ENCODE measurements around the gene PTRH1.
A peak's percentile ranks its signal among the peaks of the same experiment; 100 is the strongest.

Gene PTRH1

GRCh38 chr9:127693143-127693542 is 22.3 kb downstream of the PTRH1 start:
- no peak for DNase-seq

- DNase-seq = no peak
Observed at GRCh38 chr9:127692071-127692470, 23.4 kb downstream of the PTRH1 start.

DNA sequence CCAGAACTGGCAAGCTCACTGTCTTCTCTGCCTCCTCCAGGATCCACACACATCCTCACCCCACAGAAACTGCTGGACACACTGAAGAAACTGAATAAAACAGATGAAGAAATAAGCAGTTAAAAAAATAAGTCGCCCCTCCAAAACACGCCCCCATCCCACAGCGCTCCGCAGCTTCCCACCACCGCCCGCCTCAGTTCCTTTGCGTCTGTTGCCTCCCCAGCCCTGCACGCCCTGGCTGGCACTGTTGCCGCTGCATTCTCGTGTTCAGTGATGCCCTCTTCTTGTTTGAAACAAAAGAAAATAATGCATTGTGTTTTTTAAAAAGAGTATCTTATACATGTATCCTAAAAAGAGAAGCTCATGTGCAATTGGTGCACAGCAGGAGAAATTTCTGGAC is 24.7 kb downstream of the PTRH1 start:
- DNase-seq = no peak

- no peak for DNase-seq
Observed at GRCh38 chr9:127689329-127690000, 26.0 kb downstream of the PTRH1 start.

DNA sequence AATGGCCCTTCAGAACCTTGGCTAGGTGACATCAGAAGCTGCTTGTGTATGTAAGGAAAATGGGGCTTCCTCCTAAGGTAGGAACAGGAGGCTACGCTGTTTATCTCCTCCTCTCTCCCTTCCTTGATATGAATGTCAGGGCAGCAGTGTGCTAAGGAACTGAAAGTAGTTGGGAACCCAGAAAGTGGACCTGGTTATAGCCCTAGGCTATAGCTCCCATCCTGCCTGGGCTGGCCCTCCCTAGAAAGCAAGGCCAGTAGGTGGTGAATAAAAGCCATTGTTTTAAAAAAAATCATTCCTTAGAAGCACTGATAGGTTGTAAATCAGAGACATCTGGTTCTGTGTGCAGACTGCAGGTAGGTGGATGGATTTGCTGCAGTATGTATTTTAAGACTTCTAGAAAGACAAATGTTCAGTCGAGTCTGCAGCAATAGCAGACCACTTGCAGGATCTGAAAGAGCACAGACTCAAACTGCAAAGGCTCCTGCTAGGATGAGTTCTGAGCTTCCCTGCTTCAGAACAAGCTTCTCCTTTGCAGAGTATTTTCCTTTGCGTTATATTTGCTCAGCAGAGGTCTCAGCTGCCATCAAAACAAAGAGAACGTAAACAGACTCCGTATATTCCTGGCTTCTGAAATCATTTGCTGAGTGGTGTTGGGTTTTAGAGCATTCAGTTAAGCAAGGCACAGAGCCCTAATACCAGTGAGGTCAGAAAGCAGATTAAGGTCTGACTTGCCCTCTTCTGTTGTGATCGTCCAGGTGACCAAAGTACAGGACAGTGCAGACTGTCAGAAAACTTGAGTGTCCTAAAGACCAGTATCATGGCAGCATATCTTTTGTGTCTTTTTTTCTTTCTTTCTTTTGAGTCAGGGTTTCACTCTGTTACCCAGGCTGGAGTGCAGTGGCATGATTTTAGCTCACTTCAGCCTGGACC is 28.7 kb downstream of the PTRH1 start:
- peak; percentile 18 for DNase-seq

DNA sequence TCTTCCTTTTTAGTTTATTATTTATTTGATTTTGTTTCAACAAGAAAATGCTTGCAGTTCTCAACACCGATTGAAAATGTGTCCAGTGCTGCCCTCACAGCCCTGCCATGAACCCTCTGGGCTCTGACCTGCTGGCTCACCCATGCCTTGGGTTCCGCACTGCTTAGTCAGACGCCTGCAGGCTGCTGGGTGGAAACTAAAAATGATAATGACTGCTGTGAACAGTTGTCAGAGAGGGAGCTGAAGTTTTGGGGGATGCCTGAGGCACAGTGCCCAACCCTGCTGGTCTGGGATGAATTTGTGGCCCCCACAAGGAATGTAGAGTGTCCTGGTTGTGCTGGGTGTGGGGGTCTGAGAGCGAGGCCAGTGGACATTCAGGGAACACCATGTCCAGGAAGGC is 30.9 kb downstream of the PTRH1 start:
- no peak for DNase-seq

GRCh38 chr9:127683723-127684122 is 31.7 kb downstream of the PTRH1 start:
- no peak for DNase-seq

- no peak for DNase-seq
Observed at GRCh38 chr9:127682351-127683136, 32.9 kb downstream of the PTRH1 start.

- DNase-seq = no peak
Observed at GRCh38 chr9:127680846-127681245, 34.6 kb downstream of the PTRH1 start.

GRCh38 chr9:127680226-127680625 is 35.2 kb downstream of the PTRH1 start:
- DNase-seq = no peak

GRCh38 chr9:127679506-127679905 is 36.0 kb downstream of the PTRH1 start:
- no peak for DNase-seq

GRCh38 chr9:127676638-127677037 is 38.8 kb downstream of the PTRH1 start:
- DNase-seq = no peak

GRCh38 chr9:127673234-127673633 is 42.2 kb downstream of the PTRH1 start:
- no peak for DNase-seq

DNA sequence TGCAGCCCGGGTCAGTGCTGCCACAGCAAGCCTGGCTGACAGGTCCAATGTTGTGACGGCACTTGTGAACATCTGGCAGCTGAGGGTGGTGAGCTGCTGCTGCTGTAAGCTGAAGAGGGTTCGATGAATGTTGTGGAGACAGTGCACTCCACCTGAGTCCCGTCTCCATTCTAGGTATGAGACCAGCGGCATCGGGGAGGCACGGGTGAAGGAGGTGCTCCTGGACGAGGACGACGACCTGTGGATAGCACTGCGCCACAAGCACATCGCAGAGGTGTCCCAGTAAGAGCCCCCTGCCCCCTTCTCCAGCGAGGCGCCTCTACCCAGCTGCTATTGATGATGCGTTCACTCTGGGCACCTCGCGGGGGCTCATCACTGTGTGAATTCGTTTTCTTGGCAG is 47.6 kb downstream of the PTRH1 start:
- DNase-seq = no peak

- DNase-seq = no peak
Observed at GRCh38 chr9:127667127-127667844, 48.2 kb downstream of the PTRH1 start.

DNA sequence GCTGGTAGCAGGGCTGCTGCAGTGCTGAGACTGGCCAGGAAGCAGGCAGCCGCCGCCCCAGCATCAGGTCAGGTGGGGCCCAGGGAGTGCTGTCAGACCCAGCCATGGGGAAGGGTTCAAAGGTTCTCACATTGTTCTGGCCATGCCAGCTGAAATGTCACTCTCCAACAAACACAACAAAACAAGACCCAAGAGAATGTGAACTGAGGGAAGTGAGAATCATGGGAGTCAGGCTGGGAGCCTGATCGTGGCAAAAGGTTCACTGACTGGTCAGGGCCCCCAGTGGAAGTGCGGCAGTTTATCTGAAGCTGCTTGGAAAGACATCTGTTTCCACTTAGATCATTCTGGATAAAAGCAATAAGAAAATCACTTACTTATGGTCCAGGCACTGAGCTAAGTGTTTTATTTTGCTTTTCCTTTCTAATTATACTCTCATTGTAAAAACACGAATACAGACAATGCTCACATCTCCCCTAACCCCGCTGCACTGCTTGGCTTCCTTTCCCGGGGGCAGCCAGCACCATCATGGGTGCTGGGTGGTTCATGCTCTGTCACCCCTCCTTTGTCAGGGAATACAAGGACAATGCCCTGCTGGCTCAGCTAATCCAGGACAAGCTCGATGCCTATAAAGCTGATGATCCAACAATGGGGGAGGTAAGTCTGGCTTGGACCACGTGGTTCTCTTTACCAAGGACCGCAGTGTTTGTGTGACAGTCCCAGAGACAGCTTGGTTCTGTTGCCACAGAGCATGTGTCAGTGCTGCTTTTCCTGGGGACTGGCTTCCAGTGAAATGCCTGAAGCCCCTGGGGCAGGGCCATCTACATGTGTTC is 50.6 kb downstream of the PTRH1 start:
- DNase-seq = no peak

DNA sequence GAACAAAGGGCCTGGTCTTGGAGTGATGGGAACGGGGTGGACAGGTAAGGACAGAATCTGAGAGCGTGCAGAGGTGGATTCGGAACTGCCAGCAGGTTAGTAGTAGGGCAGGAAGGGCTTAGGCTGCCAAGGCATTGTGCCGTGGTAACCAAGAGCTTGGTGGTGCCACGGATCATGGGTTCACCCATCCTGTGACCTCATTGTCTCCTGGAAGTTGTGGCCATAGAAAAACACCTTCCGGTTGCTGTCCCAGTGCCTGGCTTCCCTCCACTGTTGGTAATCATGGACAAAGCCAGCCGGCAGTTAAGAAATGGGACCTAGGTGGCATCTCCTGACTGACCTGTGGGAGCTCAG is 51.2 kb downstream of the PTRH1 start:
- no peak for DNase-seq
